CD4-positive, alpha-beta T cell (primary cell): ENCODE data around the gene GPR107. TPM values are rescaled to one million over a fixed set of nuclear protein-coding genes. Genes with fewer than 3 reads are reported as not detected.

Experiments
- ATAC-seq: fragments of 200-7000 bp; cut with Tn5 transposase; one replicate; pipeline ENCODE4 v1.10.0; 2022; ENCODE audit warnings: mild to moderate bottlenecking; ENCODE audit not compliant: poor library complexity
- CTCF ChIA-PET: fragments of 350-600 bp; sonication (Branson Sonifier 250); formaldehyde crosslinking; loops from one replicate; lab custom pipeline; 2021; ENCODE audit warnings: antibody characterized with exemption, inconsistent platforms; lab: Charles Lee
- POLR2A ChIA-PET: fragments of 350-600 bp; sonication (Branson Sonifier 250); formaldehyde crosslinking; loops from one replicate; lab custom pipeline; 2021; ENCODE audit warnings: antibody characterized with exemption, inconsistent platforms; lab: Charles Lee
- DNase-seq, 14 experiments: peaks; one replicate each; pipeline ENCODE4 v3.0.0-alpha.2; 2013 to 2020; ENCODE audit warnings: mixed read lengths in 2 of 14
- H3K27ac ChIP-seq, 2 donors: one replicate each; pipeline versions ENCODE4 v1.5.1 to v1.7.0; 2013; ENCODE audit warnings: low read length in 2 of 2, low read depth in 1 of 2, mild to moderate bottlenecking in 1 of 2
- H3K27me3 ChIP-seq, 2 experiments: 1 replicate in 1 of 2; 2 replicates in 1 of 2; pipeline versions ENCODE4 v1.6.1 to v1.7.0; 2013; ENCODE audit warnings: low read length in 2 of 2, control low read depth in 1 of 2, mild to moderate bottlenecking in 1 of 2, moderate library complexity in 1 of 2; ENCODE audit not compliant: insufficient read depth in 2 of 2, control insufficient read depth in 1 of 2
- H3K36me3 ChIP-seq: one replicate; pipeline ENCODE4 v1.6.1; 2013; ENCODE audit warnings: low read length, control low read depth; ENCODE audit not compliant: insufficient read depth
- H3K4me1 ChIP-seq: one replicate; pipeline ENCODE4 v1.6.1; 2013; ENCODE audit warnings: low read length, control low read depth; ENCODE audit not compliant: insufficient read depth
- H3K4me3 ChIP-seq: one replicate; pipeline ENCODE4 v1.5.1; 2013; ENCODE audit warnings: mild to moderate bottlenecking, low read length, moderate library complexity
- H3K9me3 ChIP-seq, 2 experiments: 1 replicate in 1 of 2; 2 replicates in 1 of 2; pipeline versions ENCODE4 v1.6.1 to v1.7.0; 2013; ENCODE audit warnings: low read length in 2 of 2, mild to moderate bottlenecking in 2 of 2, control low read depth in 1 of 2, moderate library complexity in 1 of 2; ENCODE audit not compliant: control insufficient read depth in 1 of 2, insufficient read depth in 1 of 2
- H3K27ac Mint-ChIP-seq: one replicate; pipeline ENCODE4 v1.8.0; 2020; ENCODE audit warnings: mixed read lengths
- H3K27me3 Mint-ChIP-seq: one replicate; pipeline ENCODE4 v1.8.0; 2021; ENCODE audit warnings: mixed read lengths
- H3K36me3 Mint-ChIP-seq: one replicate; pipeline ENCODE4 v1.8.0; 2021; ENCODE audit warnings: low read depth, mixed read lengths
- H3K4me1 Mint-ChIP-seq: one replicate; pipeline ENCODE4 v1.8.0; 2021; ENCODE audit warnings: low read depth, mixed read lengths
- H3K4me3 Mint-ChIP-seq: one replicate; pipeline ENCODE4 v1.8.0; 2020; ENCODE audit warnings: mild to moderate bottlenecking, mixed read lengths
- H3K9me3 Mint-ChIP-seq: one replicate; pipeline ENCODE4 v1.8.0; 2020; ENCODE audit warnings: mixed read lengths
- intact Hi-C, 2 experiments: fragments of 100-400 bp; cut with DNase I in 1 of 2; cut with micrococcal nuclease in 1 of 2; formaldehyde crosslinking; loops; one replicate each; pipeline versions ENCODE4 v1.15.1 to v1.9.0; 2023 to 2025; cut with DNase I, micrococcal nuclease
- total RNA-seq, 174 experiments: library from RNA in 2 of 174; stranded (reverse) in 2 of 174; gene quantifications; one replicate each; pipeline ENCODE4 v1.2.3 and lab custom pipeline; 2021 to 2026
- TF ChIP-seq, protein P1 (sequence below): fragments of 200-600 bp; IDR thresholded peaks from one replicate; pipeline ENCODE4 v1.8.0; 2022; ENCODE audit warnings: antibody characterized with exemption, mild to moderate bottlenecking

Gene GPR107
- total RNA-seq, 2 experiments from 2014 or later = 18.9 to 19.2 TPM

DNA sequence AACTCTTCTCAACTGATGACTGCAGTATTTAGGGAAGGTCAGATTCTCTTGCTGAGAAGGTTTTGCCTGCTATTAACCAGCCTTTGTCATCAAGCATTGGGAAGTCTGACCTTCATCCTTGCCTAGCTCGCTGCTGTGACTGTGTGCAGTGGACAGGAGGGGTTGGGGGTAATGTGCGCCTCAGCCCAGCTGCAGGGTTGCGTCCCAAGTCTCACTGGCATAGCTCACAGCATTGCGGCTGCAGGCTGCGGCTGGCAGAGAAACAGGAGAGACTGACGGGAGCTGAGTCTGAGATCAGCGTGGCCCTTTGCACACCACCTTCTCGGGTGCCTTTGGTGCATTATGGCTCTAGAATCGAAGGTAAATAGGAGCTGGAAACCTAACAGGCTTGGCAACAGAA is 62.6 kb downstream of the GPR107 start:
- TF ChIP-seq, protein P1, sequence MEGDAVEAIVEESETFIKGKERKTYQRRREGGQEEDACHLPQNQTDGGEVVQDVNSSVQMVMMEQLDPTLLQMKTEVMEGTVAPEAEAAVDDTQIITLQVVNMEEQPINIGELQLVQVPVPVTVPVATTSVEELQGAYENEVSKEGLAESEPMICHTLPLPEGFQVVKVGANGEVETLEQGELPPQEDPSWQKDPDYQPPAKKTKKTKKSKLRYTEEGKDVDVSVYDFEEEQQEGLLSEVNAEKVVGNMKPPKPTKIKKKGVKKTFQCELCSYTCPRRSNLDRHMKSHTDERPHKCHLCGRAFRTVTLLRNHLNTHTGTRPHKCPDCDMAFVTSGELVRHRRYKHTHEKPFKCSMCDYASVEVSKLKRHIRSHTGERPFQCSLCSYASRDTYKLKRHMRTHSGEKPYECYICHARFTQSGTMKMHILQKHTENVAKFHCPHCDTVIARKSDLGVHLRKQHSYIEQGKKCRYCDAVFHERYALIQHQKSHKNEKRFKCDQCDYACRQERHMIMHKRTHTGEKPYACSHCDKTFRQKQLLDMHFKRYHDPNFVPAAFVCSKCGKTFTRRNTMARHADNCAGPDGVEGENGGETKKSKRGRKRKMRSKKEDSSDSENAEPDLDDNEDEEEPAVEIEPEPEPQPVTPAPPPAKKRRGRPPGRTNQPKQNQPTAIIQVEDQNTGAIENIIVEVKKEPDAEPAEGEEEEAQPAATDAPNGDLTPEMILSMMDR = no peak

DNA sequence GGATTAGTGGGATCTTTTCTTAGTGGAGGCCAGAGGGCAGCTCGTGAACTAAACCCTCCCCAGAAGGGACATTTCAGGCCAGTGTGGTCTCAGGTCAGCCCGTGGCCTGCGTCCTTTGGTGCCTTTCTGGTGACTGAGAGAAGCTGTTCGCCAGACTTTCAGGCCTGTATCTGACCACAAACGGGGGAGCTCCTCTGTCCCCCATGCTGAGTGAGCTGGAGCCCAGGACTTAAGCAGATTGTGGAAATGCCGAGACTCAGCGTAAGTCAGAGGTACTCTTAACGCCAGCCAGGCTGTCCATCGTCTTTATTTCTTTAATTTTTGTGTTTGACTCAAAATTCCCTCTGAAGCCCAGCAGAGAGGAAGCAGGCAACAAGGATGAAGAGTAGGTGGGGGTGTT is 63.7 kb downstream of the GPR107 start:
- Histone ChIP-seq H3K9me3 (no peaks in the 10 kb centered on the region), H3K36me3 (peaks cover 53% of the 10 kb centered on the region), H3K4me3 (no peak overlapping the region), H3K4me1 (no peaks in the 10 kb centered on the region), H3K27me3 (no peaks in the 10 kb centered on the region), H3K27ac (no peak overlapping the region)
- intact Hi-C loops = no loop called here
- DNase-seq = no peak
- ChIA-PET CTCF (no interaction called here), POLR2A (interaction anchor here (1.4 kb wide), 1 partner anchor 11 kb away, joined by 3 read pairs; no protein-coding TSS in a partner anchor)
- TF ChIP-seq, protein P1 = no peak
- Mint-ChIP-seq H3K27ac (no peak overlapping the region), H3K36me3 (peaks cover 55% of the 10 kb centered on the region), H3K9me3 (no peaks in the 10 kb centered on the region), H3K4me3 (no peak overlapping the region), H3K27me3 (no peaks in the 10 kb centered on the region), H3K4me1 (peaks cover 3% of the 10 kb centered on the region)
- ATAC-seq = no peak

More for the DNA sequence above, 62.6 kb downstream of the GPR107 start:
- no peaks in the 10 kb centered on the region for H3K27me3 Mint-ChIP-seq
- H3K27ac Mint-ChIP-seq = no peak overlapping the region
- peaks cover 61% of the 10 kb centered on the region for H3K36me3 Mint-ChIP-seq
- ATAC-seq = no peak
- DNase-seq = no peak
- Histone ChIP-seq H3K9me3 (no peaks in the 10 kb centered on the region), H3K36me3 (peaks cover 61% of the 10 kb centered on the region), H3K4me1 (no peaks in the 10 kb centered on the region), H3K27ac (no peak overlapping the region), H3K27me3 (no peaks in the 10 kb centered on the region), H3K4me3 (no peak overlapping the region)
- ChIA-PET CTCF (interaction anchor here (1.4 kb wide), 1 partner anchor 9 kb away, joined by 5 read pairs; no protein-coding TSS in a partner anchor), POLR2A (interaction anchor here (0.9 to 1.4 kb wide), 2 partner anchors 9 to 12 kb away, joined by 3 to 4 read pairs; no protein-coding TSS in a partner anchor)
- peaks cover 3% of the 10 kb centered on the region for H3K4me1 Mint-ChIP-seq
- intact Hi-C loops = no loop called here
- H3K4me3 Mint-ChIP-seq = no peak overlapping the region
- H3K9me3 Mint-ChIP-seq = no peaks in the 10 kb centered on the region

DNA sequence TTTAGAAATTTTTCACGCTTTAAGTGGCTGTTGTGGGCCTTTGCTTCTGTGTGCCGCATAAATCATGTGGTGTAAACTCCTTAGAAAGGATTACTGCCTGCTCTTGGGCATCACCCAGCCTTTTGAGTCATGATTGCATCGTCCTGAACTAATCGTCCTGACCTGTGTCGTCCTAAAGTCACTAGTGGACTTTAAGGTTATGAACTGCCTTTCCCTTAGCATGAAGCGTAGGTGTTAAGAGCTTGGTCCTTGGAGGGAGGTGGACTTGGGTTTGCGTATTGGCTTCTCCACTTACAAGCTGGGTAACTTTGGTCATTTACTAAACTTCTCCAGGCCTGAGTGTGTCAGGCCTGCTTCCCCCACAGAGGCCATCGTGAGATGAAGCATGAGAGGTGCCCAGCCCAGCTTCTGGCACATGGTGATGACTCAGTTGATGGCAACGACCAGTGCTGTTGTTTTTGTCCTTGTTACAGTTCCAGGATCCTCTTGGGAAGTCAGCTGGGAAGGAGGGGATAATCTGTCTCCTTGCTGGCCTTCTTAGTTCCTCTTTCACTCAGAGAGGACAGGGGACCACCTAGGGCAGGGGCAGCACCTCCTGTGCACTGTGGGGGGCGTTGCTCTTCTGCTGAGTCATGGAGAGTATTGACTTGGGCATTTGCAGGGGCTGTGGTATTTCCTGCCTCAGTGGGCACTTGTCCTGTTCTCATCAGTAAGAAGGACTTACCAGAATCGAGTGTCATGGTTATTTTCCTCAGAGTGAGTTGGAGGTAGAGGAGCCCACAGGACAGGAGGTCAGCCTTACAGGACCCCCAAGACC is 64.3 kb downstream of the GPR107 start:
- Mint-ChIP-seq H3K4me1 (peaks cover 3% of the 10 kb centered on the region), H3K36me3 (peaks cover 53% of the 10 kb centered on the region), H3K9me3 (no peaks in the 10 kb centered on the region), H3K4me3 (no peak overlapping the region), H3K27ac (no peak overlapping the region), H3K27me3 (no peaks in the 10 kb centered on the region)
- intact Hi-C loops = no loop called here
- ChIA-PET CTCF (no interaction called here), POLR2A (interaction anchor here (1.4 kb wide), 1 partner anchor 11 kb away, joined by 3 read pairs; no protein-coding TSS in a partner anchor)
- peaks cover 51% of the 10 kb centered on the region for H3K36me3 ChIP-seq
- no peak overlapping the region for H3K27ac ChIP-seq
- DNase-seq (no peak), ATAC-seq (no peak)
- no peak overlapping the region for H3K4me3 ChIP-seq
- TF ChIP-seq, protein P1 = no peak
- no peaks in the 10 kb centered on the region for H3K4me1 ChIP-seq
- no peaks in the 10 kb centered on the region for H3K9me3 ChIP-seq
- H3K27me3 ChIP-seq = no peaks in the 10 kb centered on the region
